ENCODE measurements around the gene LRP1.

The LRP1 gene

DNA sequence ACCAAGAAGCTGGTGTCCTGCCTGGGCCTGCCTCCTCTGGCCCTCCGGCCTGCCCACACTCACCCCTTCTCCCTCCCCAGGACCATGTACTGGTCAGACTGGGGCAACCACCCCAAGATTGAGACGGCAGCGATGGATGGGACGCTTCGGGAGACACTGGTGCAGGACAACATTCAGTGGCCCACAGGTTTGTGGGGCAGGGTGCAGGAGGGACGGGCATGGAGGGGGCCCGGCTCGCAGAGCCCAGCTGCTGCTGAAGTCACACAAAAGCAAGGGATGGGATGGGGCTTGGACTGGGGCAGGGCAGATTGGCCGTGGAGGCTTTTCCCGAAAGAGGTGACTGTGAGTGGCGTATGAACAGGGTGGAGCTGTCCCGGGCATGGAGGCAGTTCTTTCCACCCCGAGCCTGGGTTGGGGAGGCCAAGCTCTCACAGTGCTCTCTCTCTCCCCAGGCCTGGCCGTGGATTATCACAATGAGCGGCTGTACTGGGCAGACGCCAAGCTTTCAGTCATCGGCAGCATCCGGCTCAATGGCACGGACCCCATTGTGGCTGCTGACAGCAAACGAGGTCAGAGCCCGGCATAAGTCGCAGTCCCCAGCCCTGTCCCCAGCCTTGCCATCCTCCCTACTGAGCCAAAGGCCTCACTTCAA lies 80.5 kb downstream of the LRP1 start:
- DNase-seq (ENCODE audit: extremely low read depth in 1 of 2, low read depth in 1 of 2): no peak

- DNase-seq (ENCODE audit: extremely low read depth in 1 of 2, low read depth in 1 of 2): no peak
Observed at GRCh38 chr12:57209916-57210315, 81.6 kb downstream of the LRP1 start.

- DNase-seq (ENCODE audit: extremely low read depth in 1 of 2, low read depth in 1 of 2): no peak
Observed at GRCh38 chr12:57210461-57210860, 82.2 kb downstream of the LRP1 start.

- no peak for DNase-seq (ENCODE audit: extremely low read depth in 1 of 2, low read depth in 1 of 2)
Observed at GRCh38 chr12:57210926-57211692, 82.8 kb downstream of the LRP1 start.

DNA sequence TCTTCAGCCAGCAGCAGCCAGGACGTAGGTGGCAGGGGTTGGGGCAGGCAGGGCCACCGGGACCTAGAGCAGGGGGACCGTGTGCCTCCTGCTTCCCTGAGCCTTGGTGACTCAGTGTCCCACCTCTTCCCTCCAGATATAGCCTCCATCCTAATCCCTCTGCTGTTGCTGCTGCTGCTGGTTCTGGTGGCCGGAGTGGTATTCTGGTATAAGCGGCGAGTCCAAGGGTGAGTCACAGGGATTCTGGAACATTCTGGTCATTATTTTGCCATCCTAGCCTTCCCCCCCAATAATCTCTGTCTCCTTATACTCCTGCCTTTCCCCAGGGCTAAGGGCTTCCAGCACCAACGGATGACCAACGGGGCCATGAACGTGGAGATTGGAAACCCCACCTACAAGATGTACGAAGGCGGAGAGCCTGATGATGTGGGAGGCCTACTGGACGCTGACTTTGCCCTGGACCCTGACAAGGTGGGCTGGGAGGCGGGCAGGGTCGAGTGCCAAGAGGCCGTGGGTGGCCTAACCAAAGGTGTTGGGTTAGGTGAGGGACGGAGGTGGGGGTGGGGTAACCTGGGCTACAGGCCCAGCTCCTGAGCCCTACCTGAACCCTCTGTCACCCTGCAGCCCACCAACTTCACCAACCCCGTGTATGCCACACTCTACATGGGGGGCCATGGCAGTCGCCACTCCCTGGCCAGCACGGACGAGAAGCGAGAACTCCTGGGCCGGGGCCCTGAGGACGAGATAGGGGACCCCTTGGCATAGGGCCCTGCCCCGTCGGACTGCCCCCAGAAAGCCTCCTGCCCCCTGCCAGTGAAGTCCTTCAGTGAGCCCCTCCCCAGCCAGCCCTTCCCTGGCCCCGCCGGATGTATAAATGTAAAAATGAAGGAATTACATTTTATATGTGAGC lies 83.8 kb downstream of the LRP1 start:
- no peak for DNase-seq (ENCODE audit: extremely low read depth in 1 of 2, low read depth in 1 of 2)

DNA sequence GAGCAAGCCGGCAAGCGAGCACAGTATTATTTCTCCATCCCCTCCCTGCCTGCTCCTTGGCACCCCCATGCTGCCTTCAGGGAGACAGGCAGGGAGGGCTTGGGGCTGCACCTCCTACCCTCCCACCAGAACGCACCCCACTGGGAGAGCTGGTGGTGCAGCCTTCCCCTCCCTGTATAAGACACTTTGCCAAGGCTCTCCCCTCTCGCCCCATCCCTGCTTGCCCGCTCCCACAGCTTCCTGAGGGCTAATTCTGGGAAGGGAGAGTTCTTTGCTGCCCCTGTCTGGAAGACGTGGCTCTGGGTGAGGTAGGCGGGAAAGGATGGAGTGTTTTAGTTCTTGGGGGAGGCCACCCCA lies 84.4 kb downstream of the LRP1 start:
- DNase-seq (ENCODE audit: extremely low read depth in 1 of 2, low read depth in 1 of 2): no peak

GRCh38 chr12:57213058-57213715 lies 84.9 kb downstream of the LRP1 start:
- DNase-seq (ENCODE audit: extremely low read depth in 1 of 2, low read depth in 1 of 2): peak in 1 of 2 donors; percentile 64

DNA sequence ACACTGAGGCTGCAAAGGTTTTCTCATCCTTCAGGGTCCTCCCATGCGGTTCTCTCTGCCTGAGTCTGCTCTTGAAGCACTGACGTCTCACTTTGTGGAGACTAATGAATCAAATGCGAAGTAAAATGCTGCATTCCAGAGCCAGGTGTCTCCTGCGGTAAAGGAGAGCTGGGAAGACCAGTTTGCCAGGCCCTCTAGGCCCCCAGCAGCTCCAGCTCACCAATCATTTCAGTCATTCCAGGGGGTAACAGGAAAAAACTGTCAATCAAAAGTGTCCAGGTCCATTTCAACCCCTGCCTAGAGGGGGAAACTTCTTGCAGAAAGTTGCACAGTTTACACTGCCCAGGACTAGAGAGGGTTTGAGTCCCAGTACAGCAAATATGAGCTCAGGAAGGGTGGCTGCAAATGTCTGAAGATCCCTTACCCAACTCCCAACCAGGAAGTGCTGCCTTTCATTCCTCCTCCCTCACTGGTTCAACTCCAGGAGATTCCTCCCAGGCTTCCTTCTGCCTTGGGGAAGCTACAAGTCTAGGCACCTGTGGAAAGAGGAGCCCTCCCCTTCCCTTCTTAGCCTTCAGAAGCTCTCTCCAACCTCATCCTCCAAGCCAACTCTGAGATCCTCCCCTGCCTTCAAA lies 85.6 kb downstream of the LRP1 start:
- DNase-seq (ENCODE audit: extremely low read depth in 1 of 2, low read depth in 1 of 2): no peak

DNA sequence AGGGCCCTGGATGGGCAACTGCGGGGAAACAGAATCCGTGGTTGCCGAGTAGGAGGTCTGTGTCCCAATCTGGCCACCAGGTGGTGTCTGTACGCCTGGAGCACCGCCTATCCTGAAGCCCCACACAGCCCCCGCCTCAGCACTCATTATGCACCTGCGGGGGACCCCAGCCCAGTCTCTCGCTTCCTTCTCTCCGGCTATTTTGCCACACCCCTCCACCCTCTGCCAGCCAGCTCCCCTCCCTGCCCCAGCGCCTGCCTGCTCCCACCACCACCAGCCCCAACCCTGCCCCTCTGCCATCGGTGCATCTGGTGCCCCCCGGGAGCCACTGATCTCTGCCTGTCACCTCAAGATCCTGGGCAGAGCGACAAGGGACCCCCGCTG lies 86.1 kb downstream of the LRP1 start:
- DNase-seq (ENCODE audit: extremely low read depth in 1 of 2, low read depth in 1 of 2): peak in 1 of 2 donors; percentile 61

DNA sequence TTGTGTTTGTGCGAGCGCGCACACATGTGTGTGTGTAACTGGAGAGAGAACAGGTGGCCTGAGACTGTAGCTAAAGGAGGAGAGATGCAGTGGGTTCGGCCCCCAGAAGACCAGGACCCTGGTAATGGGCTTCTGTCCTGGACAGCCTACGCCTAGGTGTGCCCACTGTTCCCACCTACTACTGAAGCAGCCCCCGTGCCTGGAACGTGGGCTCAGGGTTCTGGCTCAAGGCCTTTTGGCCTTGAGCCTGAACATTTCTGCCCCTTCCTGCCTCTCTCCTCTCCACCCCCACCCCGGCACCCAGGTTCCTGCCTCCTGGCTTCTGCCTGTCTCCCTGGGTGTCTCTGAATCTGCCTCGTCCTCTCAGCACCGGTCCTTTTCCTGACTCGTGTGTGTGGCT lies 86.8 kb downstream of the LRP1 start:
- DNase-seq (ENCODE audit: extremely low read depth in 1 of 2, low read depth in 1 of 2): no peak

DNA sequence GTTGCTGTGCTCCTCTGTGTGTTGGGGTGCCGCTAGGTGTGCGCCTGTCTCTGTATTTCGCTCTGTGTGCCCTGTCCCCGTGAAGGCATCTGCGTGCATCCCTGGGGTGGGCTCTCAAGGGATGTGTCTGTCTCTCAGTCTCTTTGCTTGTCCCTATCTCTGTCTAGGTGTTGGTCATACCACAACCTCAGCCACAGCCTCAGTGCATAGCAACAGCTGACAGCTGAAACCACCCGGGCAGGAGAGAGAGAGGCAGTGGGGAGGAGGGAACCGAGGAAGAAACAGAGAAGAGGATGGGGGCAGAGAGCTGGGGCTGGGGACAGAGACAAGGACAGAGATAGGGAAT lies 87.4 kb downstream of the LRP1 start:
- no peak for DNase-seq (ENCODE audit: extremely low read depth in 1 of 2, low read depth in 1 of 2)

DNA sequence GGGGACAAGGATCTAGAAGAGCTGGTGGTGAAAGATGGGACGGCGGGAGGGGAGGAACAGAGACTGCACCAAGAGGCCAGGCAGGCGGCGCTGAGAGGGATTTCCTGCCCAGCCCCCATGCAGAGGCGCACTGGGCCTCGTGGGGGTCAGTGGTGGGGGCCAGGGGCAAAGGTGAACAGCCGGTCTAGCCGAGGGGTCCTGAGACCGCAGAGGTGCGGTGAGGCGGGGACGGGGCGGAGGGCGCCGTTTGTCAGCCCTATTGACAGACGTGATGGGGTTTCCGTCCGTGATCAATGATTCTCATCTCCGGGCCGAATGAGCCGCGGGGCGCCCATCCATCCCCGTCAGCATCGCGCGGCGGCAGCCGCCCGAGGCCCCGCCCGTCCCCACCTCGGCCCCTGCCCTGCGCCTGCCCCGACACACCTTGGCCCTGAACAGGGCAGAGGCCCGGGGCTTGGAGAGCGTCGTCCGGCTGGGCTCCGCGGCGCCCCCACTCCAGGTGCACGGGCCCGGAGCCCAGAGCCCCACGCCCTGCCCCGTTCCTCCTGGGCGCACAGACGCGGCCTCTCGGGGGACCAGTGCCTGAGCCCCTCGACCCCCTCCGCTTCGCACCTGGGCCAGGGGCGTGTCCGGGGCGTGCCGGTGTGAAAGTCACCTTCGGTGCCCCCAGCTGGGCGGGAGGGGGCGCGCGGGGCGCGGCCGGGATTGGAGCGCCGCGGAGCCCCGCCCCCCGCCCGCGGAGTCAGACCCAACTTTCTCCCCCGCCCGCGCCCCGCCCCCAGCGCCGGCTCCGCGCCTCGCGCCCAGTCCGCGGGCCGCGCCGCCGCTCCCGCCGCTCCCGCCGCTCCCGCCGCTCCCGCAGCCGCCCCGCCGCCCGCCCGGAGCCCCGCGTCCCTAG lies 88.0 kb downstream of the LRP1 start, which contains the start of gene NXPH4:
NXPH4 (plus strand) TSS at position 781 of the 898 bp plus-strand sequence. CDS start 176 bp downstream, outside the sequence.
- no peak for DNase-seq (ENCODE audit: extremely low read depth in 1 of 2, low read depth in 1 of 2)

DNA sequence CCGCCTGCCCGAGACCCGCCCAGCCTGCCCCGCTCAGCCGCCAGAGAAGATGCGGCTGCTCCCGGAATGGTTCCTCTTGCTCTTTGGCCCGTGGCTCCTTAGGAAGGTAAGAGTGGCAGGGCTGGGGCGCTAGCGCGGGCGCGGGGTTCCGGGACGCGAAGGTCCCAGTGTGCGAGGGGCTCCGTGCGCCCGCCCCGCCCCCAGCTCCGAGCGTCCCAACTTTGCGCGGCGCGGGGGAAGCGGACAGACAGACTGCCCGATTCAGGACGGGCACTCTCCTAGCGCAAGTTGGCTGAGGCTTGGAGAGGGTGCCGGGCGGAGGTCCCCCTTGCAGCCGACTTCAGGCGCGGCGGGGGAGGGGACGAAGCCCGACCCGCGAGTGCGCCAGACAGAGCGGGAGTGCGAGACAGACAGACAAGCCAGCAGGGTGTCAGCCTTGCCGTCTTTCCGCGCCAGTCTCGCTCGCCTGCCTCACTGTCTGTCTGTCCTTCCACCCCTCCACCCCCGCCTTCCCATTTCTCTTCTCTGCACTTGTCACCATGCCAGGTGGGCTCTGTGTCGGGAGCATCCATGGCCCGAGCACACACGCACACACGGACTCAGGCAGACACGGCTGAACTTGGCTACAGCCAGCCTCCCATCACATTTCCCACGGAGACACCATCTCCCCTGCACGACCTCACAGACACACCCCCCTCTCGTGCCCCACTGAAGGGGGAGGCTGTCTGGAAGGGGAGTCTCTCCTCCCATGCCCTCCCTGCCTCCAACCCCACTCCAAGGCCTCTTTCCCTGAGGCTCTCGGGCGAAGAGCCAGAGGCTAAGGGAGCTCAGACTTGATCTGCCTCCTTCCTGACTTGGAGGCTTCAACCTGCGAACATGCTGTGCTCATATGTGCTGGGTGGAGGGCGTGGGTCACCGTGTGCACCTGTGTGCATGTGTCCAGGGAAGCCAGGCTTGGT lies 88.9 kb downstream of the LRP1 start:
- no peak for DNase-seq (ENCODE audit: extremely low read depth in 1 of 2, low read depth in 1 of 2)

DNA sequence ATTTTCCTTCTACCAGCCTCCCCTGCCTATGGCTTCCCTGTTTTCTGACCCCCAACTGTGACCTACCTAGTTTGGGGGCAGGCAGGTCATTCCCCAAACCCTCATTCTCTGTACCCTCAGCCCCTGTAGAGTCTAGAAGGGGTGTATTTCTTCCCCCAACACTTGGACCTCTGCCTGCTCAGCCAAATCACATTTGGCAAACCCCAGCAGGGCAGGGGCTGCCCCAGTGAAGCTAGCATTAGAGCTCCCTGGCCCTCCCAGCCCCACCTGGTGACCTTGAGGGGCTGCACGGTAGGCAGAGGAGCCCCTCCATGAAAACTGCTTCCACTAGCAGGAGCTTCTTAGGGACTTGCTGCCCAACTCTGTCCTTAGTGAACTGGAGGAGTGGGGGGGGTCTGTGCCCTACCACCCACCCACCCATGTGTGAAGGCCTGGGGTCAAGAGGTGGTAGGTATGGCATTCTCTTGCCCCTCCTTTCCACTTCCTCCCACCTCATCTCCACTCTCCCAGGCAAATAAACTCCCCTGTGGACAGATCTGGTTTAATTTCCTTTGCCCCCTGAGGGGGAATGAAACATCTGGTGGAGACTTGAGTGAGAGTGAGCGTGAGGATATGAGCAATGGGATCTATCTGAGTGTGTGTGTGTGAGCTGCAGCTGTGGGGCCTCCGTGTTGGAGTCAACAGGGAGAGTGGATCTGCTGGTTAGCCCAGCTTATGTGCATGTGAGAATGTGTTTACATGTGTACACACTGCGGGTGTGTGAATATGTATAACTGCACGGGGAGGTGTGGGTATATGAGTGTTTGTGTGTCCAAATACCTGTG lies 90.0 kb downstream of the LRP1 start:
- DNase-seq (ENCODE audit: extremely low read depth in 1 of 2, low read depth in 1 of 2): no peak

GRCh38 chr12:57219205-57219992 lies 91.1 kb downstream of the LRP1 start:
- no peak for DNase-seq (ENCODE audit: extremely low read depth in 1 of 2, low read depth in 1 of 2)

DNA sequence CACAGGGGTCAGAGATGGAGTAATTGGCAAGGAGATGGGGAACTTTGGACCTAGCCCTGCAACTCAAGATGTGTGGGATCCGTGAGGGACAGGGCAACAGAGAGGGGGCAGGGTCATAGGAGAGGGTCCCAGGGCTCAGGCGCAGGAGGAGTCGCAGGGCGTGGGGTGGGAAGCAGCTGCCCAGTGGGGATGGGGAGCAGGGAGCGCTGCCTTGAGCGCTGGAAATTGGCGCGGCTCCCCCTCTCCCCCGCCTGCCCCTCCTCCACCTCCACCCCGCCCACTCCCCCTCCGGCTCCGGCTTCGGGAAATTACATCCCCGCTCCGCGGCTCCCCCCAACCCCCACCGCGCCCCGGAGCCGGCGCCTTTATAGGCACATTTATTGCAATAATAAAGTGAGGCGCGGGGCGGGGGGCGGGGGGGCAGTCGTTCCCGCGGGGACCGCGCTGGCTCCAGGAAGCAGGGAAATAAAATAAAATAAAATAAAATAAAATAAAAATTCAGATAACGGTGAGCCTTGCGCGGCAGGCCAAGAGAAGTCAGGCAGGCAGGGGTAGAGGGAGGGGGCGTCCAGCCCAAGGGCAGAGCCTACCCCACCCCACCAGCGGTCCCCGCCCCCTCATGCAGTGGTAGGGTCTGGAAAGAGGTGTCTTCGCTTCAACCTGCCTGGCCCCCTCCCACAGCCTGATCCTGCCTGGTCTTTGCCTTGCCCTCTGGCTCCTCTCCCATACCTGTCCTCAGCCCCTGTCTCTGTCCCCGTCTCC lies 91.9 kb downstream of the LRP1 start:
- DNase-seq (ENCODE audit: extremely low read depth in 1 of 2, low read depth in 1 of 2): no peak
